GM19328 (cell line): Measurements from ENCODE around the gene PARP11.
"Not testable (repeated sequence)": the region's sequence is repeated elsewhere in the genome, so short reads cannot be mapped to it uniquely, and the experiment has no call there.

Experiments used
- ATAC-seq: cut with Tn5 transposase; IDR thresholded peaks from one replicate; pipeline ENCODE4 v1.9.1; 2021; ENCODE audit warnings: mild to moderate bottlenecking, moderate library complexity; ENCODE audit not compliant: unreplicated experiment

PARP11 gene

DNA sequence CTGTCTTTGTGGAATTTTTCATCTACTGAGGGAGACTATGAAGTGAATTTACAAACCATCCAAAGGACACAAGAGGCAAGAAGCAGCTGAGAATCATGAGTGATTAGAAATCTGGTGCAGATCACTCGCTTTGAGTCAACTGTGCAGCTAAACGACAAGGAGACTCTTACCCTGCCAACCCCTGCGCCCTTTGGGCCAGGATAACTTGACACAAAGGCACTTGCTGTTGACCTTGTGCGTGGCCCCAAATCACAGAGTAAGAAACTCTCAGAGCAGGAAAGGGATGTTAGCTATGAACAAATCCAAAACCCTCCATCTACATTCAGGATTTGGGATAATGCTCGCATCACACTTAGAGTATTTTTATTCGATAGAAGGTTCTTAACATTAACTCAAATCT lies 11.5 kb upstream of the PARP11 start:
- ATAC-seq = no peak

DNA sequence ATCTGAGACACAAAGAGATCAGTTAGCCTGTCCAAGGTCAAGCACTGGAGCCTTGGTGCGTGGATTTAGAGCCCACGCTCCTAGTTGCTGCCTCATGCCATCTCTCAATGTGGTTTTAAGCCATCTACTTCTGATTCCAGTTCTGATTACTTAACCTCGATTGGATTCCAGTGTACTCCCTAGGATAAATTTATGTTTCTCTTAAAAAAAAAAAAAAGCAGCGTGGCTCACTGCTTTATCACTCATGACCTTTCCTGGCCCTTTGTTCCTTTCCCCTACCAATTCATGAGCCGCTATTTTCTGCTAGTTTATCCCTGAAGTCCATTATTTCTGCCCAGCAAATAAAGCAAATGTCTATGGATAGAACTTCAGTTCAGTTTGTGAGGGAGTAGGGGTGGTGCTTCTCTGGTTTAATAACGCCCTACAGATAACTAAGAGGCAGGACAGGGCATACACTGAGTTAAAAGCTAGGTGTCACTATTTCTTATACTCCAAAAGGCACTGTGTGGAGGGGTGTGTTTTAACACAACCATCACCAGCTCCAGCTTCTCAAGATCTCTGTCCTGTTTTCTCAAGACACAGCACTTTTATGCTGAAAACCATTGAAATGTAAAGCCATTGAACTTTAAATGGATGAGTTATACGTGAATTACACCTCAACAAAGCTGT lies 9.8 kb upstream of the PARP11 start:
- ATAC-seq = no peak

DNA sequence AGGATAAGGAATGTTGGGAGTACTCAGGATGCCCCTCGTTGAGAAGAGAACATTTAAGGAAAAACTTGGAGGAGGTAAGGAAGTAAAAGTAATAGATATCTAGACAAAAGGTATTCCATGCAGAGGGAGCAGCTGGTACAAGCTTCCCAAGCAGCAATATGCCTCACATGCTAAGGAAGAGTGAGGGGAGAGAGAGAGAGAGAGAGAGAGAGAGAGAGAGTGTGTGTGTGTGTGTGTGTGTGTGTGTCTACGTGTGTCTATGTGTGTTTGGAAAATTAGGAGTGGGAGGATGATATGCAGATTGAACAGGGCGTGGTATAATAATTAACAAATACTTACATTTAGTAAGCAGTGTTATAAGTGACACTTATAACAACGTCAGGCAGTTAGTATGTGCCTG lies 9.2 kb upstream of the PARP11 start:
- no peak for ATAC-seq

DNA sequence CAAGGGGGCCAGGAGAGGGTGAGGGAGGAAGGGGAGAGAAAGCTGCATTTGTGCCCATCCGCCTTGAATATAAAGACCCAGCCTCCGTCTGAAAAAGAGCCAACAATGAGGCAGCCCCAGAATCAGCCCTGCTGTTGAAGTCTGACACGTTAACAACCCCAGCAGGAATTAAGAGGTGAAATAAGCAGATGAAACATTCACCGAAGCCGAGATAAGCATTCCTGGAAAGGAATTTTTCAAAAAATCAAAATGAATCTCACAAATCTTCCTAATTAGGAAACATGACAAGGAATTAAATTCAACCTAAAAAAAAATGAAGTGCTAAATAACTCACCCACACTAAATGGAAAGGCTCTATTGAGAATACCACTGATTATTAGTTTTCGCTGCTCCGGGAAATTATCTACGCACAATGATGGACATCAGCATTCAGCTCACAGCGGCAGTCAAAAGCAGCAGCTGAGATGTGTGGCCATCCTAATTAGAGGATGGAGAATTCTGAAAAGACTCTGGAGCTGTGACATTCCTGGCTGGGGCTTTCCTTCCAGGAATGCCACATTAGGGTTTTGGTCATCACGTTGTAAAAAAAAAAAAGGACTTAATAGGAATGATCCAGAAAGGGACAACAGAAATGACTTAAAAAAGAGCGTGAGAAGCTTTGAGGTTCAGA lies 8.2 kb upstream of the PARP11 start:
- no peak for ATAC-seq

DNA sequence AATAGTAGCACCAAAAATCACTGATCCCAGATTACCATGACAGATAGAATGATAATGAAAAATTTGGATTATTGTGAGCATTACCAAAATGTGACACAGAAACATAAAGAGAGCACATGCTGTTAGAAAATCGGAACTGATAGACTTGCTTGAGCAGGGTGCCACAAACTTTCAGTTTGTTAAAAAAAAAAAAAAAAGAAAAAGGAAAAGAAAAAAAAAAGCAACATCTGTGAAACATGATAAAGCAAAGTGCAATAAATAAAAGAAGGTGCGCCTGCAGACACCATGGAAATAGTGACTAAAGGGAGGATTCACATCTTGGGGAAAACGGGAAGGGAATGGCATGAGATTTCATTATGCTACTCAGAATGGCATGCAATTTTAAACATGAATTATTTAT lies 6.6 kb upstream of the PARP11 start:
- ATAC-seq = no peak

DNA sequence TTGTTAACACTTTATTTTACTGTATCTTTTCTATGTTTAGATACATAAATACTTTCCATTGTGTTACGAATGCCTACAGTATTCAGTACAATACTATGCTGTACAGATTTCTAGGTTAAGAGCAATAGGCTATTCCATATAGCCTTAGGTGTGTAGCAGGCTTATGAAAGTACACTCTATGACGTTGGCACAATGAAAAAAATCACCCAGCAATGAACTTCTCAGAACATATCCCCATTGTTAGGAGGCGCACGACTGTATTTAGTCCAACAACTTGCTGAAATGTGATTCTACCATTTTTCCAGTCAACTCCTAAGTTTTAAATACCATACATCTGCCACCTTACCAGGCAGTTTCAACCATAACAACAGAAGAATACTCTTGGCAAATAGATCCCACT lies 1.8 kb downstream of the PARP11 start:
- ATAC-seq = no peak

DNA sequence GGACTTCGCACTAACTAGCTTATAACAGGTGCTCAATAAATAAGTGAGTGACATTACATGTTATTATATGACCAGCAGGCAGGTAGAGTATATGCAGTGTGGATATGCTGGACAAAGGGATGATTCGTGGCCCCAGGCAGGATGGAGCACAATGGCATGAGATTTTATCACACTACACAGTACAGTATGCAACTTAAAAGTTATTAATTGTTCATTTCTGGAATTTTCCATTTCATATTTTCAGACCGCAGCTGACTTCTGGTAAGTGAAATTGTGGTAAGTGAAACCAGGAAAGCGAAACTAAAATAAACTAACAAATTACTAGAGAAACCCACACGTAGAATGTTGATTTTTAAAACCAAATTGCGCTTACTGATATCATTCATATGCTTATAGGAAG lies 3.3 kb downstream of the PARP11 start:
- no peak for ATAC-seq

DNA sequence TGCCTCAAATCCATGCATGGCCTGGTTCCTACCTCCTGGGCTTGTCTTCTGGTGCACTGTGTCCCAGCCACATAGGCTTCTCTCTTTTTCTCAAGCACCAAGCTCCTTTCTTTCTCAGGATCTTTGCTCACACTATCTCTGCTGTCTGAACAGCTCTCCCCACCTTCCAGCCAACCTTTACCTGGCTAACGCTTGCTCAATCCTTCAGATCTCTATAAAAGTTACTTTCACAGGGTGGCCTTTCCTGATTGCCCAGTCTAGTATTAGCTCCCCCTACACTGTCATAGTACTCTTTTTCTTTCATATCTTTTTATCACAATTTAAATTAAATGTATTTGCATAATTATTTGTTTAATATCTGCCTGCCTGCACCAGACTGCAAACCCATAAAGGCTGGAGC lies 3.8 kb downstream of the PARP11 start:
- ATAC-seq = no peak

DNA sequence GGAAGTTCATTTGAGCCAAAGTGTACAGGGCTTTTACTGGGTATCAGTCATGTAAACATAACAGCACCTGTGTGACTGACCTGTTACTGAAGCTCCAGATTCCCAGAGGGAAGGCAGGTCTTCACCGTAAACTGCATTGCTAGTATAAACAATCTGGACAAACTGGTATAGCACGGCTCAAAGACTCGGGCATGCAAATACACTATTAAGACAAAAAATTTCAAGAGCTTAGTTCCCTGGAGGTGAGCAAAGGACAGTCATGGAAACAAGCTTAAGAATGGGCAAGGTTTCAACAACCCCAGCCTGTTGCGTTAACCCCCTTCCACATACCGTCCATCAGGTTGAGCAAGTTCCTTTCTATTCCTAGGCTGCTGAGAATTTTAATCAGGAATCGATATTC lies 9.4 kb downstream of the PARP11 start:
- ATAC-seq = no peak

DNA sequence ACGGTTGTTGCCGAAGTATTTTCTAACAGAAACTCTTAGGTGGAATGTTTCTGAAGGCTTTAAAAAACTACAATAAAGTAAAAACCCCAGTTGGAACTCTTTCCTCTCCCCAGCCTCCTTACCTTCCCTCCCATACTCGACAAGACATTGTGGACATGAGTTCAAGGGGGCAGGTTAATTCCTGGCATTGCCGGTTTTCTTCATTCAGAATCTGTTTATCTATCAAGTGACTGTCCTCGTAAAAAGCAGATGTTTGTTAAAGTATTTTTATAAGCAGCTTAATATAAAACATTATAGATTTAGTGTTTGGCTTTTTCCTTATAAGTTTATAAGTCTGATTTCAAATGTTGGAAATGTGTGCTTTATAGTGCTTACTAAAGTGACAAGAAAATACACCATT lies 30.7 kb downstream of the PARP11 start:
- ATAC-seq = no peak

DNA sequence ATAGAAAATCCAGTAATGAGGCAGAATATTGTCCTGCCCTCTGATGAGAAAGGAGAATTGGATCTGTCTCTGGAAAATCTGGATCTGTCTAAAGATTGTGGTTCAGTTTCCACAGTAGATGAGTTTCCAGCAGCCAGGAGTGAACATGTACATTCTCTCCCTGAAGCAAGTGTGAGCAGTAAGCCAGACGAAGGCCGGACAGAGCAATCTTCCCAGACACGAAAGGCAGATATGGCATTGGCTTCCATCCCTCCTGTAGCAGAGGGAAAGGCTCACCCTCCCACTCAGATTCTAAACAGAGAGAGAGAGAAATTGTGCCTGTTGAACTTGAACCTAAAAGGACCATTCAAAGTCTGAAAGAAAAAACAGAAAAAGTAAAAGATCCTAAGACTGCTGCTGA lies 31.4 kb downstream of the PARP11 start:
- no peak for ATAC-seq

DNA sequence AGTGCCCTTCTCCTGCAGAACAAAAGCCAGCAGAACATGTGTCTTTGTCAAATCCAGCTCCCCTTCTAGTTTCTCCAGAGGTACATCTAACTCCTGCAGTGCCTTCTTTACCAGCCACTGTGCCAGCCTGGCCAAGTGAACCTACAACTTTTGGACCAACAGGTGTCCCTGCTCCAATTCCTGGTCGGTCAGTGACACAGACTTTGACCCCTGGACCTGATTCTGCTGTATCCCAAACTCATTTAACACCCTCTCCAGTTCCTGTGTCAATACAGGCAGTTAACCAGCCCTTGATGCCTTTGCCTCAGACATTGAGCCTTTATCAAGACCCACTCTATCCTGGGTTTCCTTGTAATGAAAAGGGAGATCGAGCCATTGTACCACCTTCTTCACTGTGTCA lies 32.4 kb downstream of the PARP11 start:
- not testable (repeated sequence) for ATAC-seq

DNA sequence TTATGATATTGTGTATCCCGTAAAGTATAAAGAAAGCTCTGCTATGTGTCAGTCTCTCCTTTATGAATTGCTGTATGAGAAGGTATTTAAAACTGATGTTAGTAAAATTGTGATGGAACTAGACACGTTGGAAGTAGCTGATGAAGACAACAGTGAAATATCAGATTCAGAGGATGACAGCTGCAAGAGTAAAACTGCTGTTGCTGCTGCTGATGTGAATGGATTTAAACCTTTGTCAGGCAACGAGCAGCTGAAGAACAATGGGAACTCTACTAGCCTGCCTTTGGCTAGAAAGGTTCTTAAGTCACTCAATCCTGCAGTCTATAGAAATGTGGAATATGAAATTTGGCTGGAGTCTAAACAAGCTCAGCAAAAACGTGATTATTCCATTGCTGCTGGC lies 33.5 kb downstream of the PARP11 start:
- not testable (repeated sequence) for ATAC-seq

DNA sequence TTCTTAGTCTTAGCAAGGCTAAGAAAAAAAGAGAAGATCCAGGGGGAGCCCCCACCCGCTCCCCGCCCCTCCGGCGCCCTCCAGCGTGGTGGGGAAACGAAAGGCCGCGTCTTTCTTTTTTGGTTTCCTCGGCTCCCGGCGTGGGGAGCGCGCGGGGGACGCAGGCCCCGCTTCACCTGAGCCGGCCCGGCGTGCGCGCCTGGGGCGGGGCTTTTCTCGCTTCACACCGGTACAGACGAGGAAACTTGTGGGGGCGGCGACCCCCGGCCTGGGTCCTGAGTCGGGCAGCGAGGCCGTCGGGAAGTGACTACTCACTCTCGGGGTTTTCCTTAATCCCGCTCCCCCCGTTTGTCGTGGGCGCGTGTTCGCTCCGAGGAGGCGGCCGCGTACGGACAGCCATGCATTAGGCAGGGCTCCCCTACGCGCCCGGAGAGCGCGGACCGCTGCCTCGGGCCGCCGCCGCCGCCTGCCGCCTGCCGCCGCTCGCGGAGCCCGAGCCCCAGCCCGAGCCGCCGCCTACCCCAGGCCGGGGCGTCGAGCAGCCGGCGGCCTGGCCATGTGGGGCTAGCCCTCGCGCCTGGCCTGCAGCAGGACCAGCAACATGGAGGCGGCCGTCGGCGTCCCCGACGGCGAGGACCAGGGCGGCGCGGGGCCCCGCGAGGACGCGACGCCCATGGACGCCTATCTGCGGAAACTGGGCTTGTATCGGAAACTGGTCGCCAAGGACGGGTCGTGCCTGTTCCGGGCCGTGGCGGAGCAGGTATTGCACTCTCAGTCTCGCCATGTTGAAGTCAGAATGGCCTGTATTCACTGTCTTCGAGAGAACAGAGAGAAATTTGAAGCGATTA lies 34.3 kb downstream of the PARP11 start:
- ATAC-seq = not testable (repeated sequence)

DNA sequence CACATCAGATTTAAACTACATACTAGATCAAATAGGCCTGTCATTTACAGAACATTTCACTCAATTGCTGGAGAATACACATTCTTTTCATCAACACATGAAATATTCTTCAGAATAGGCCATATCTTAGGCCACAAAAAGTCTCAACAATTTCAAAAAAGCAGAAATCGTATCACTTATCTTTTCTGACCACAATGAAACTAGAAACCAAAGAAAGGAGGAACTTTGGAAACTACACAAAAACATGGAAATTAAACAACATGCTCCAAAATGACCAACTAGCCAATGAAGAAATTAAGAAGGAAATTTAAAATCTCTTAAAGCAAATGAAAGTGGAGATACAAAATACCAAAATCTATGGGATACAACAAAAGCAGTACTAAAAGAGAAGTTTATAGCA lies 35.1 kb downstream of the PARP11 start:
- ATAC-seq = no peak

DNA sequence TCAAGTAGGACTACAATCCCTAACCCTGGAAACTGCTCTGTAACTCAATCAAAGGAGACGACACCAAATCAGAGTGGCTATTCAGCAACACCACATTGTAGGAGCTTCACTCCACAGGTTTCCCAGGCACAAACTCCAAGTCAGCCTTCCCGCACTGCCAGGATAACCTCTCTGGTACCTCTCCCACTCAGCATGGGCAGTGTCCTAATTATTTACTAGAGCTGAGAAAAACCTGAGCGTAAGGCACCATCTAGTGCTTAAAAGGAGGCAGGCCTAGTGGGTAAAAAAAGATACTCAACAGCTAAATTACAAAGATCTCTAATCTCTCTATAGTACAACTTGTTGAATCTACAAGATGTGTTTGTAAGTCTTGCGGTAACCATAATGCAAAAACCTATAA lies 36.1 kb downstream of the PARP11 start:
- no peak for ATAC-seq

DNA sequence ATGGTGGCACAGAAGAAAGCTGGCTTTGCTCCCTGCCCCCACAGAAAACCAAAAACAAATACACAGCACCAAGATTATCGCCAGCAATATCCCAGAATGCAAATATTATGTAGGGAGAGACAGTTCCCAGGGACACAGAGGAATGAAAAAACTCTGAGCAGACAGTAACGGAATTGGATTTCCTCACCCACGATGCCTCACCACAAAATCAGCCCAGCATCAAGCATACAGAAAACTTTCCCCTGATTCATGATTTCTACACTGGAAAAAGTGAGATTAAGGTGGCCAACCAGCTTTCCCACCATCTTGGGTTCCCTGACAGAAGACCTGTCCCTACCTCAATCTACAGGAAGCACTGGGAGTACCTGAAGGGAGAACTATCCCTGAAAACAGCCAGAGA lies 36.6 kb downstream of the PARP11 start:
- ATAC-seq = no peak

DNA sequence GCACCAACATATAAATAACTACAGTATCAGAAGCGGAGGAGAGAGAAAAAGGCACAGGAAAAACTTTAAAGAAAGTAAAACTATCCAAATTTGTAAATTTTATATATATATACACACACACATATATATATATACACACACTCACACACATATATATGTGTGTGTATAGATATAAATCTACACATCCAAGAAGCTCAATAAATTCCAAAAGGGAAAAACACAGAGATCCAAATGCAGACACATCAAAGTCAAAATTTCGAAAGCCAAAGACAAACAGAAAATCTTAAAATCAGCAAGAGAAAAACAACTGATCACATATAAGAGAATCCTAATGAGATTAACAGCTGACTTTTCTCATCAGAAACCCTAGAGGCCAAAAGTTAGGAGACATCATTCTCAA lies 37.3 kb downstream of the PARP11 start:
- ATAC-seq = no peak

DNA sequence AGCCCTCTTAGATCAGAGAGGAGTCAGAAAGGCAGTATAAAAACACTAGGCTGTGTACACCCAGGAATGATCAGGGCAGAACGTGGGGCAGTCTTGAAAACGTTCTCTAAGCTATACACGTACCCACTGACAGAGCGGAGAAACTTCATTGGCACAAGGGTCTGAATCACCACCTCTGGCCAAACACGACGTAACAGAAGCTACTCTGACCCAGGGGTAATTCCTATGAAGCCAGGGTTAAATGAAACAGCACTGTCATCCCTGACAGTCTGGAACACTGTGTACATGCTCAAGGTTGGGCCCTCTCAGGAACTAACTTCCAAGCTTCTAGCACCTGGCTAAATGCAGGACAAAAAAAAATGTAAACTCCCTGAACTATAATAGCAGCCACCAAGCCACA lies 38.4 kb downstream of the PARP11 start:
- ATAC-seq = no peak

DNA sequence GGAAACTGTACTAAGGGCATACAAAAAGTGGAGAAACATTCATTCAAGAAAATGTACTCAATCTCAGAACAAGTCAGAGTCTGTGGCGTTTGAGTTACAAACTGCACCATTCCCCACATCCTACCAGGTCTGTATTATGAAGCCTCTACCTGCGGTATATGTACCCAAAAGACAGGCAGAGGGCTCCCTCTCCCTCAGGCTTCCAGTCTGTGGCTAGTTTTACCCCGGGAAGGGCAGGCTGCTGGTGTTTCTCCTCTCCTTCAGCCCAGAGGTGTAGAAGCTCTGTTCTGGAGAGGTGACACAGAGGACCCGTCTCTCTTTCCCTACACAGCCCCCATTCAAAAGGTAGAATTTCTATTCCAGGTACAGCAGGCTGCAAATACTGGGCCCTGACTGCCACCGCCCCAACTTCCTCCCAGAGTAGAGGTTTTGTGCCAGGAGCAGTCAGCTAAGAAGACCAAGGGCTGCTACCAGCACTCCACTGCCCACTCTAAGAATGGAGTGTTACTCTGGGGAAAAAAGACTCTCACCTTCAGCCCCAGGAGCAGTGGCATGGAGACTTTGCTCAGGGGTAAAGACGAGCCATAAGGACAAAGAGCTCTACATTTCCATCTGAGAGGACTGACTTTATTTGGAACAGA lies 39.4 kb downstream of the PARP11 start:
- ATAC-seq = no peak

DNA sequence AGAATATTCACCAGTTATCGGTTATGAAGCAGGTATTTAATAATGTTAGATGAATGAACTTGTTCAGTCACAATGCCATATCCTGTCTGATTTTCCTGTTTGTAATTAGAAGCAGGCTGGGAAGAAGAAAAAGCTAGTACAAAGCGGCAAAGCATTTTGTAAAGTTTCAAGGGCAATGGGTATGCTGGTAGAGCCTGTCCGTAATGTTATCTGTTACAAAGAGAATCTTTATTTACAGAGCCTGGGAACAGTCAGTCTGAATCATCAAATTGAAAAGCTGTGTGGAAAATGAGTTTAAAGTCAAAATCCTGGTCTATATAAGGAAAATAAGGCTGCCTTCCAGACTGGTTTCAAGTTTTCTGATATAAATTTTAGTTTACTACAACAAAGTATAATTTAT lies 40.5 kb downstream of the PARP11 start:
- ATAC-seq = no peak

DNA sequence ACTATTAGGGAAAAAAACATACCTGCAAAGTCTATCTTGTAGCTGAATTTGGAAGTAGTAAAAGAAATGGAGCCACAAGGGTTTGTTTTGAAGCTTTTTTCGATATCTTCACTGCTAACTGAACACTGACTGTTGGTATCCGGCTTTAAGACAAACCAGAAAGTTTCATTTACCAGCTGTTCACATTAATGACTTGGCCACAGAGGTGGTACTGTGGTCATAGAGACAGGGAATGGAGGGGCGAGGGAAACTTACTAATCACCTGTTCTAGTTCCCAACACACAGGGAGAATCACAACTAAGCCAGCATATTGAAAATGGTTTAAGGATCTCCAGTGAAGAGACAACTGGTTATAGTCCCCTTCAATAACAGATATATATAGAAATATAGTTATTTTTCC lies 44.3 kb downstream of the PARP11 start:
- ATAC-seq = no peak
